H9 (cell line): Measurements from ENCODE around the gene RABL6. TPM values are rescaled to one million over a fixed set of nuclear protein-coding genes. Genes with fewer than 3 reads are reported as not detected.

ENCODE experiments used
- DNase-seq: peaks from one replicate; pipeline ENCODE4 v3.0.0-alpha.2; 2017
- H2AFZ ChIP-seq: one replicate; pipeline ENCODE4 v1.6.1; 2013; ENCODE audit warnings: mild to moderate bottlenecking, low read length, control low read depth, moderate library complexity
- H2AK5ac ChIP-seq: 2 replicates; pipeline ENCODE4 v1.6.1; 2013; ENCODE audit warnings: low read length, control low read depth, mixed read lengths; ENCODE audit not compliant: insufficient read length
- H2BK120ac ChIP-seq: one replicate; pipeline ENCODE4 v1.6.1; 2013; ENCODE audit warnings: low read depth, mild to moderate bottlenecking, low read length, control low read depth, inconsistent platforms; ENCODE audit not compliant: poor library complexity, severe bottlenecking
- H2BK12ac ChIP-seq: 2 replicates; pipeline ENCODE4 v1.6.1; 2013; ENCODE audit warnings: low read length, control low read depth, mixed read lengths, low read depth; ENCODE audit not compliant: insufficient read length
- H2BK15ac ChIP-seq: 2 replicates; pipeline ENCODE4 v1.6.1; 2013; ENCODE audit warnings: low read depth, low read length, control low read depth
- H2BK20ac ChIP-seq: one replicate; pipeline ENCODE4 v1.6.1; 2013; ENCODE audit warnings: low read depth, mild to moderate bottlenecking, low read length, control low read depth, inconsistent platforms; ENCODE audit not compliant: poor library complexity, severe bottlenecking
- H2BK5ac ChIP-seq: 2 replicates; pipeline ENCODE4 v1.6.1; 2013; ENCODE audit warnings: low read length, control low read depth, mixed read lengths; ENCODE audit not compliant: insufficient read length
- H3K14ac ChIP-seq: 2 replicates; pipeline ENCODE4 v1.6.1; 2013; ENCODE audit warnings: low read length, control low read depth; ENCODE audit not compliant: insufficient read depth
- H3K18ac ChIP-seq: 2 replicates; pipeline ENCODE4 v1.6.1; 2013; ENCODE audit warnings: low read depth, mild to moderate bottlenecking, mixed read lengths, low read length, control low read depth; ENCODE audit not compliant: insufficient read length
- H3K23ac ChIP-seq: 2 replicates; pipeline ENCODE4 v1.6.1; 2013; ENCODE audit warnings: low read length, control low read depth, mixed read lengths, low read depth; ENCODE audit not compliant: insufficient read length
- H3K23me2 ChIP-seq: 2 replicates; pipeline ENCODE4 v1.6.1; 2013; ENCODE audit warnings: low read depth, mild to moderate bottlenecking, mixed read lengths, low read length, control low read depth; ENCODE audit not compliant: insufficient read length, poor library complexity, severe bottlenecking
- H3K27ac ChIP-seq: 2 replicates; pipeline ENCODE4 v1.5.1; 2013; ENCODE audit warnings: low read length, control low read depth, mixed read lengths, low read depth; ENCODE audit not compliant: insufficient read length
- H3K27me3 ChIP-seq: 2 replicates; pipeline ENCODE4 v1.6.1; 2013; ENCODE audit warnings: low read length, control low read depth, inconsistent platforms; ENCODE audit not compliant: insufficient read depth
- H3K4ac ChIP-seq: 2 replicates; pipeline ENCODE4 v1.6.1; 2013; ENCODE audit warnings: low read depth, mild to moderate bottlenecking, control low read depth, inconsistent platforms, low read length, moderate library complexity
- H3K4me1 ChIP-seq: 2 replicates; pipeline ENCODE4 v1.6.1; 2013; ENCODE audit warnings: low read length, control low read depth, inconsistent platforms; ENCODE audit not compliant: insufficient read depth
- H3K4me2 ChIP-seq: 2 replicates; pipeline ENCODE4 v1.6.1; 2013; ENCODE audit warnings: low read length, control low read depth, mixed read lengths; ENCODE audit not compliant: insufficient read length, insufficient read depth
- H3K56ac ChIP-seq: 2 replicates; pipeline ENCODE4 v1.6.1; 2013; ENCODE audit warnings: low read depth, mild to moderate bottlenecking, mixed read lengths, low read length, control low read depth; ENCODE audit not compliant: insufficient read length
- H3K79me1 ChIP-seq: 2 replicates; pipeline ENCODE4 v1.6.1; 2013; ENCODE audit warnings: low read depth, mild to moderate bottlenecking, moderate library complexity, low read length, control low read depth, inconsistent platforms; ENCODE audit not compliant: insufficient read depth, poor library complexity, severe bottlenecking
- H3K79me2 ChIP-seq: 2 replicates; pipeline ENCODE4 v1.6.1; 2013; ENCODE audit warnings: low read length, control low read depth, inconsistent platforms; ENCODE audit not compliant: insufficient read depth
- H3K9ac ChIP-seq: 2 replicates; pipeline ENCODE4 v1.6.1; 2013; ENCODE audit warnings: low read length, control low read depth, mixed read lengths; ENCODE audit not compliant: insufficient read length; ENCODE audit errors: extremely low read depth
- H3K9me3 ChIP-seq: one replicate; pipeline ENCODE4 v1.6.1; 2013; ENCODE audit warnings: low read depth, low read length, inconsistent platforms; ENCODE audit not compliant: control insufficient read depth
- H3T11ph ChIP-seq: one replicate; pipeline ENCODE4 v1.6.1; 2013; ENCODE audit warnings: mild to moderate bottlenecking, low read length, control low read depth, inconsistent platforms
- H4K20me1 ChIP-seq: one replicate; pipeline ENCODE4 v1.6.1; 2013; ENCODE audit not compliant: control insufficient read depth, insufficient read length, insufficient read depth
- H4K5ac ChIP-seq: 2 replicates; pipeline ENCODE4 v1.6.1; 2013; ENCODE audit warnings: low read depth, mild to moderate bottlenecking, mixed read lengths, low read length, control low read depth; ENCODE audit not compliant: insufficient read length
- H4K8ac ChIP-seq: replicated peaks from 2 replicates; pipeline ENCODE4 v1.6.1; 2013; ENCODE audit warnings: low read length, control low read depth, mixed read lengths, low read depth; ENCODE audit not compliant: insufficient read length
- H4K91ac ChIP-seq: 2 replicates; pipeline ENCODE4 v1.6.1; 2013; ENCODE audit warnings: low read depth, mild to moderate bottlenecking, moderate library complexity, mixed read lengths, low read length, control low read depth; ENCODE audit not compliant: insufficient read length
- H3K27ac Mint-ChIP-seq, 3 experiments: 2 replicates in 2 of 3; 3 replicates in 1 of 3; pipeline ENCODE4 v1.8.0; 2020 to 2021; ENCODE audit warnings: mixed read lengths in 3 of 3, mild to moderate bottlenecking in 1 of 3, moderate library complexity in 1 of 3
- H3K27me3 Mint-ChIP-seq: 2 replicates; pipeline ENCODE4 v1.8.0; 2021; ENCODE audit warnings: low read depth, mild to moderate bottlenecking, moderate library complexity, mixed read lengths
- H3K36me3 Mint-ChIP-seq, 3 experiments: 2 replicates in 2 of 3; 3 replicates in 1 of 3; pipeline ENCODE4 v1.8.0; 2020 to 2021; ENCODE audit warnings: low read depth in 3 of 3, mixed read lengths in 3 of 3; ENCODE audit not compliant: insufficient read depth in 1 of 3
- H3K4me1 Mint-ChIP-seq, 2 experiments: 2 replicates each; pipeline ENCODE4 v1.8.0; 2020; ENCODE audit warnings: mixed read lengths in 2 of 2
- H3K4me3 Mint-ChIP-seq, 2 experiments: 2 replicates in 1 of 2; 3 replicates in 1 of 2; pipeline ENCODE4 v1.8.0; 2020 to 2021; ENCODE audit warnings: mild to moderate bottlenecking in 2 of 2, mixed read lengths in 2 of 2, moderate library complexity in 1 of 2
- H3K9me3 Mint-ChIP-seq, 2 experiments: 2 replicates in 1 of 2; 3 replicates in 1 of 2; pipeline ENCODE4 v1.8.0; 2020; ENCODE audit warnings: mild to moderate bottlenecking in 2 of 2, mixed read lengths in 2 of 2, moderate library complexity in 1 of 2
- WGBS: extraction: QIAGEN DNeasy Blood & Tissue Kit; methylation state at CpG from one replicate; pipeline ENCODE4 v1.1.7; 2013; ENCODE audit warnings: missing lambda C conversion rate, low lambda C conversion rate, mixed read lengths; ENCODE audit not compliant: insufficient read length; ENCODE audit errors: extremely low coverage; 5-methylcytosine and 5-hydroxymethylcytosine counted together
- total RNA-seq: library from RNA; stranded (reverse); gene quantifications from 2 replicates; pipeline ENCODE4 v1.2.1, GENCODE V29; 2021
- TF ChIP-seq, protein P1 (sequence below): fragments of 200-600 bp; sonication (generic); conservative IDR thresholded peaks from 3 replicates; pipeline ENCODE4 v1.8.0; 2021; ENCODE audit warnings: antibody characterized with exemption, mild to moderate bottlenecking

Gene RABL6
- total RNA-seq, 1 experiment from 2014 or later = 108 TPM

DNA sequence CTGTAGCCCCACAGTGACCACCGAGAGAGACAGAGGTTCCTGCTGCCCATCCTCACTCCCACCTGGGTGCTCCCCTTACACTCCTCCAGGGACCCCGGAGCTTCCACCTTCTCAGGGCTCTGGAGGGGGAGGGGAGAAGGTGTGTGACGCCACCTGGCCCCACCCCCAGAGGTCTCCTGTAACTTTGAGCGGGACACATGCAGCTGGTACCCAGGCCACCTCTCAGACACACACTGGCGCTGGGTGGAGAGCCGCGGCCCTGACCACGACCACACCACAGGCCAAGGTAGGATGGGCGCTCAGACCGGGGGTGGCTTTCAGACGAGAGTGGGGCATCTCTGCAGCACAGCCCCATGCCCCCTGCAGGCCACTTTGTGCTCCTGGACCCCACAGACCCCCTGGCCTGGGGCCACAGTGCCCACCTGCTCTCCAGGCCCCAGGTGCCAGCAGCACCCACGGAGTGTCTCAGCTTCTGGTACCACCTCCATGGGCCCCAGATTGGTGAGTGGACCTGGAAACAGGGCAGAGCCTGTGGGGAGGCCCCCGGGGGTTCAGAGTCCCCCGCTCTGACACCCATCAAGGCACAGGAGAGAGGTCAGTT is 48.9 kb downstream of the RABL6 start:
- Histone ChIP-seq H4K8ac (no peak overlapping the region), H2BK15ac (no peak overlapping the region), H3T11ph (no peak overlapping the region), H4K91ac (no peak overlapping the region), H3K9ac (no peak overlapping the region), H3K14ac (no peak overlapping the region), H2AFZ (no peak overlapping the region), H2BK20ac (no peak overlapping the region), H3K9me3 (no peaks in the 10 kb centered on the region), H3K79me1 (no peaks in the 10 kb centered on the region), H3K4ac (no peak overlapping the region), H3K23me2 (no peaks in the 10 kb centered on the region), H3K27ac (no peak overlapping the region), H2BK12ac (no peak overlapping the region), H2BK5ac (no peak overlapping the region), H4K20me1 (no peaks in the 10 kb centered on the region), H3K18ac (no peak overlapping the region), H3K23ac (no peak overlapping the region), H3K4me1 (no peaks in the 10 kb centered on the region), H3K27me3 (no peaks in the 10 kb centered on the region), H3K79me2 (no peaks in the 10 kb centered on the region), H3K56ac (no peak overlapping the region), H4K5ac (no peak overlapping the region), H2AK5ac (no peak overlapping the region), H2BK120ac (no peak overlapping the region), H3K4me2 (no peak overlapping the region)
- WGBS = no CpG with 5 or more reads among the region's 14 CpGs
- H3K9me3 Mint-ChIP-seq = no peaks in the 10 kb centered on the region
- DNase-seq = peak; percentile 31
- TF ChIP-seq, protein P1, sequence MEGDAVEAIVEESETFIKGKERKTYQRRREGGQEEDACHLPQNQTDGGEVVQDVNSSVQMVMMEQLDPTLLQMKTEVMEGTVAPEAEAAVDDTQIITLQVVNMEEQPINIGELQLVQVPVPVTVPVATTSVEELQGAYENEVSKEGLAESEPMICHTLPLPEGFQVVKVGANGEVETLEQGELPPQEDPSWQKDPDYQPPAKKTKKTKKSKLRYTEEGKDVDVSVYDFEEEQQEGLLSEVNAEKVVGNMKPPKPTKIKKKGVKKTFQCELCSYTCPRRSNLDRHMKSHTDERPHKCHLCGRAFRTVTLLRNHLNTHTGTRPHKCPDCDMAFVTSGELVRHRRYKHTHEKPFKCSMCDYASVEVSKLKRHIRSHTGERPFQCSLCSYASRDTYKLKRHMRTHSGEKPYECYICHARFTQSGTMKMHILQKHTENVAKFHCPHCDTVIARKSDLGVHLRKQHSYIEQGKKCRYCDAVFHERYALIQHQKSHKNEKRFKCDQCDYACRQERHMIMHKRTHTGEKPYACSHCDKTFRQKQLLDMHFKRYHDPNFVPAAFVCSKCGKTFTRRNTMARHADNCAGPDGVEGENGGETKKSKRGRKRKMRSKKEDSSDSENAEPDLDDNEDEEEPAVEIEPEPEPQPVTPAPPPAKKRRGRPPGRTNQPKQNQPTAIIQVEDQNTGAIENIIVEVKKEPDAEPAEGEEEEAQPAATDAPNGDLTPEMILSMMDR = peak; percentile 27; the same call in 1 of the 3 replicates
- H3K4me1 Mint-ChIP-seq = no peaks in the 10 kb centered on the region
- no peak overlapping the region for H3K4me3 Mint-ChIP-seq
- no peaks in the 10 kb centered on the region; the same call in none of the 2 replicates for H3K27me3 Mint-ChIP-seq
- peaks cover 0 to 14% (median 4%) of the 10 kb centered on the region in 3 experiments; a peak in 4 of 7 replicates for H3K36me3 Mint-ChIP-seq
- H3K27ac Mint-ChIP-seq = no peak overlapping the region
